Stimulated activated CD8-positive, alpha-beta memory T cell treated with anti-CD3 and anti-CD28 coated beads, Interleukin-2, amount 100 ng/mL, for 48 hours (primary cell): Measurements from ENCODE around the gene IL3.

Experiments used
- DNase-seq, 2 donors: peaks; one replicate each; pipeline ENCODE4 v3.0.0-alpha.2; 2020; ENCODE audit warnings: low read depth in 2 of 2

IL3 gene

GRCh38 chr5:132056610-132057497 is 3.6 kb upstream of the IL3 start:
- DNase-seq, result no peak

GRCh38 chr5:132057498-132058255 is 2.8 kb upstream of the IL3 start:
- no peak for DNase-seq

GRCh38 chr5:132058646-132059042 is 1.8 kb upstream of the IL3 start:
- DNase-seq, result no peak

GRCh38 chr5:132059043-132059695 is 1.3 kb upstream of the IL3 start:
- DNase-seq, result no peak

GRCh38 chr5:132059696-132060500 is 557 bp upstream of the IL3 start:
- DNase-seq, result no peak

- DNase-seq, result peak; percentile 70 to 86
These were observed 2.8 kb downstream of the IL3 start for GRCh38 chr5:132063090-132063911.

GRCh38 chr5:132064140-132064539 is 3.7 kb downstream of the IL3 start:
- DNase-seq, result no peak

- peak; percentile 75 to 79 for DNase-seq
These were observed 4.4 kb downstream of the IL3 start for GRCh38 chr5:132064738-132065331.

GRCh38 chr5:132065351-132065937 is 5.0 kb downstream of the IL3 start:
- no peak for DNase-seq

- DNase-seq, result no peak
These were observed 5.7 kb downstream of the IL3 start for GRCh38 chr5:132065951-132066701.

- no peak for DNase-seq
These were observed 6.4 kb downstream of the IL3 start for GRCh38 chr5:132066871-132067270.

GRCh38 chr5:132067451-132067850 is 7.0 kb downstream of the IL3 start:
- DNase-seq, result no peak

- DNase-seq, result no peak
These were observed 7.7 kb downstream of the IL3 start for GRCh38 chr5:132067941-132068808.

- DNase-seq, result no peak
These were observed 9.1 kb downstream of the IL3 start for GRCh38 chr5:132069561-132069960.

- DNase-seq, result no peak
These were observed 9.5 kb downstream of the IL3 start for GRCh38 chr5:132069994-132070393.

- DNase-seq, result peak; percentile 70
These were observed 10.2 kb downstream of the IL3 start for GRCh38 chr5:132070460-132071337.

- no peak for DNase-seq
These were observed 10.9 kb downstream of the IL3 start for GRCh38 chr5:132071338-132071707.
